HUES64 (cell line): Measurements from ENCODE around the gene PRDM8.

Experiments
- H3K27ac ChIP-seq: 2 replicates; pipeline ENCODE4 v1.7.0; 2013; ENCODE audit warnings: low read depth, low read length, inconsistent platforms
- H3K27me3 ChIP-seq: 2 replicates; pipeline ENCODE4 v1.6.1; 2013; ENCODE audit warnings: mild to moderate bottlenecking, low read length; ENCODE audit not compliant: insufficient read depth
- H3K36me3 ChIP-seq: 2 replicates; pipeline ENCODE4 v1.6.1; 2013; ENCODE audit warnings: mild to moderate bottlenecking, low read length; ENCODE audit not compliant: insufficient read depth
- H3K4me1 ChIP-seq: 2 replicates; pipeline ENCODE4 v1.6.1; 2013; ENCODE audit warnings: mild to moderate bottlenecking, low read length, moderate library complexity; ENCODE audit not compliant: insufficient read depth
- H3K4me3 ChIP-seq: 2 replicates; pipeline ENCODE4 v1.5.1; 2013; ENCODE audit warnings: mild to moderate bottlenecking, low read length, moderate library complexity
- H3K9ac ChIP-seq: 2 replicates; pipeline ENCODE4 v1.6.1; 2013; ENCODE audit warnings: mild to moderate bottlenecking, low read depth, low read length
- H3K9me3 ChIP-seq: 2 replicates; pipeline ENCODE4 v1.6.1; 2013; ENCODE audit warnings: low read depth, low read length; ENCODE audit not compliant: insufficient read depth
- WGBS: fragments of 150-250, 120-280 bp; methylation state at CpG from one replicate; pipeline ENCODE4 v1.1.7; 2013; ENCODE audit warnings: missing lambda C conversion rate; 5-methylcytosine and 5-hydroxymethylcytosine counted together

PRDM8 gene

DNA sequence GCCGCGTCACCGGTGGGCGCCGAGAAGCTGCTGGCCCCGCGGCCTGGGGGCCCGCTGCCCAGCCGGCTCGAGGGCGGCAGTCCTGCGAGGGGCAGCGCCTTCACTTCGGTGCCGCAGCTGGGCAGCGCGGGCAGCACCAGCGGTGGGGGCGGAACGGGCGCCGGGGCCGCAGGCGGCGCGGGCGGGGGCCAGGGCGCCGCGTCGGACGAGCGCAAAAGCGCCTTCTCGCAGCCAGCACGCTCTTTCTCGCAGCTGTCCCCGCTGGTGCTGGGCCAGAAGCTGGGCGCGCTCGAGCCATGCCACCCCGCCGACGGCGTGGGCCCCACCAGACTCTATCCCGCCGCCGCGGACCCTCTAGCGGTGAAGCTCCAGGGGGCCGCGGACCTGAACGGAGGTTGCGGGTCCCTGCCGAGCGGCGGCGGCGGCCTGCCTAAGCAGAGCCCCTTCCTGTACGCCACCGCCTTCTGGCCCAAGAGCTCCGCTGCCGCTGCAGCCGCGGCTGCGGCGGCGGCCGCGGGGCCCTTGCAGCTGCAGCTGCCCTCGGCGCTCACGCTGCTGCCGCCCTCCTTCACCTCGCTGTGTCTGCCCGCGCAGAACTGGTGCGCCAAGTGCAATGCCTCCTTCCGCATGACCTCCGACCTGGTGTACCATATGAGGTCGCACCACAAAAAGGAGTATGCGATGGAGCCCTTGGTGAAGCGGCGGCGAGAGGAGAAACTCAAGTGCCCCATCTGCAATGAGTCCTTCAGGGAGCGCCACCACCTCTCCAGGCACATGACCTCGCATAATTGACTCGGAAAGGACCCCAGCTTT lies 5.6 kb downstream of the PRDM8 start:
- Histone ChIP-seq H3K4me1 (peaks cover 9% of the 10 kb centered on the region; the same call in 1 of the 2 replicates), H3K36me3 (no peaks in the 10 kb centered on the region), H3K27ac (no peak overlapping the region), H3K4me3 (peak overlapping the region; percentile 40), H3K27me3 (peaks cover 100% of the 10 kb centered on the region), H3K9ac (no peak overlapping the region), H3K9me3 (no peaks in the 10 kb centered on the region)
- under 1% methylated on average over 88 of the region's 88 CpGs for WGBS

DNA sequence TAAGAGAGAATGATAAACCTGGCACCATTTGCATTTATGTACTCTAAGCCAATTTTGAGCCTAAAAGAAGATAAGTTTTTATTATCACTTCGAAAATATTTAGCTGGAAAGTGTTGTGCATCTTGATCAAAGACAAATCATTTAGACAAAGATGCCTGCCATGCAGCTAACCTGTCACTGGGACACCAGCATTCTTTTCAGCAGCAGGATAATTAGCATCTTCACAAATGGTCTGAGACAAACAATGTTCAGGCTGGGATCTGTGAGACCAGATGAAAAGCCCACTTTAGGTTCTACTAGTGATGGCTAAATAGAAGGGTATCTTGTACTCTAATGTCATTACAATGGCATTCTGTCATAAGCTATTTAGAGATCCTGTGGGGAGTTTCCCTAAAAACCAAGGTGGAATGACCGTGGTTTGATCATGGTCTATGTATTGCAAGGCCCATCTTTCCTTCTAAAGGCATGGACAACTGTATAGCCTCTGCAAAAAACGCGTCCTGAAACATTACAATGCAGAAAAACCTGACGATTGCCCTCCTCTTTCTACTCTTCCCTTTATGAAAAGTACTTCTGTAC lies 7.2 kb downstream of the PRDM8 start:
- no peak overlapping the region for H3K4me3 ChIP-seq
- peaks cover 9% of the 10 kb centered on the region; the same call in 1 of the 2 replicates for H3K4me1 ChIP-seq
- H3K36me3 ChIP-seq: no peaks in the 10 kb centered on the region
- H3K9me3 ChIP-seq: no peaks in the 10 kb centered on the region
- H3K27ac ChIP-seq: no peak overlapping the region
- peaks cover 100% of the 10 kb centered on the region for H3K27me3 ChIP-seq
- WGBS: 53% methylated on average over 5 of the region's 5 CpGs
- no peak overlapping the region for H3K9ac ChIP-seq

DNA sequence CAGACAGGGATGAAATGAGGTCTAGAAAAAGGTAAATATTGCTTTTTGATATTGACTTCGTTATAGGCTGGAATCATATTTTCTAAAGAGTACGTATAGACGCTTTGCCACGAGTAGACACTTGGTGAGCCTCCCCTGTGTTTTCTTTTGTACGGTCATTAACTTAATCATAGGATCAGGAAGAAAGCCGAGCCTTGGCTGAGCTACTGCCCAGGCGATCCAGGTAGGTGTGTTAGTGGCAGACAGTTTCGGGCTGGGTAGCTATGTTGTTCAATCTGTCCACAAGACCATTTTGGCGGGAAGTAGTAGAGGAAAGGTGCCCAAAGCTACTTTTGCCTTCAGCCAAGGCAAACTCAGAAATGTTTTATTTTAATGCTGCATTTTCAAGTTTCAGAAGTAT lies 8.8 kb downstream of the PRDM8 start:
- Histone ChIP-seq H3K4me3 (no peak overlapping the region), H3K4me1 (peaks cover 9% of the 10 kb centered on the region; the same call in 1 of the 2 replicates), H3K27ac (no peak overlapping the region), H3K27me3 (peaks cover 100% of the 10 kb centered on the region), H3K36me3 (no peaks in the 10 kb centered on the region), H3K9ac (no peak overlapping the region), H3K9me3 (no peaks in the 10 kb centered on the region)
- whole genome bisulfite sequencing: 89% methylated on average over 9 of the region's 9 CpGs

DNA sequence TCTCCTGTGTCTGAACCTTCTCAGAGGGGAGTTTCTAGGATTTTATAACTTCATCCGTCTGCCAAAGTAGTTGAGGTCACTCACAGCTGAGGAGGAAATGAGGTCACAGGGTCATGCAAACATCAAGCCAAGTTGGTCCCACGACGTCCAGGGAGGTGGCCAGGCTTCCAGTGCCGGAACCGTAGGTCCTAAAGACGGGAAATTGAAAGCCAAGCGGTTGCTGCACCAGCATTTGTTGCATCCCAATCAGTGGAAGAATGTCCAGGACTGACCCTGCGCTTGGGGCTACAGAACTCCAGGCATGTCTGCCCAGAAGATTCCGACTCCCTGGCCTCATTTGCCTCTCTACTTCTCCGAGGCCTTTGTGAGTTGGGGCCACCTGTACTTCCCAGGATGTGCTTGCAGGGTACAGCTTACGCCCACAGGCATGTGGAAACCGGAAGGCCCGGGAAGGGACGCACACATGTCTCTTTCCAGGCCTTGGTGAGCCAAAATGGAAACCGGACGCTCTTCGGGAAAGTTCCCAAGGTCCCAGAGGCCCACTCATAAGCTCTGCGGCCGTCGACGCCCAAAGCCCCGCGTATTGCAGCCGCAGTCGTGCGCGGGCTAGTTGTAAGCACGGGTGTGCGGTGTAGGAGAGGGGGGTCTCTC lies 9.3 kb downstream of the PRDM8 start:
- 67% methylated on average over 29 of the region's 29 CpGs for WGBS
- H3K27ac ChIP-seq: no peak overlapping the region
- no peaks in the 10 kb centered on the region for H3K36me3 ChIP-seq
- H3K27me3 ChIP-seq: peaks cover 100% of the 10 kb centered on the region
- peak overlapping the region; percentile 33 for H3K4me3 ChIP-seq
- H3K9ac ChIP-seq: no peak overlapping the region
- 0 out of 2 replicates have a peak, but pooled peaks cover 4% of the 10 kb centered on the region for H3K4me1 ChIP-seq
- no peaks in the 10 kb centered on the region for H3K9me3 ChIP-seq

DNA sequence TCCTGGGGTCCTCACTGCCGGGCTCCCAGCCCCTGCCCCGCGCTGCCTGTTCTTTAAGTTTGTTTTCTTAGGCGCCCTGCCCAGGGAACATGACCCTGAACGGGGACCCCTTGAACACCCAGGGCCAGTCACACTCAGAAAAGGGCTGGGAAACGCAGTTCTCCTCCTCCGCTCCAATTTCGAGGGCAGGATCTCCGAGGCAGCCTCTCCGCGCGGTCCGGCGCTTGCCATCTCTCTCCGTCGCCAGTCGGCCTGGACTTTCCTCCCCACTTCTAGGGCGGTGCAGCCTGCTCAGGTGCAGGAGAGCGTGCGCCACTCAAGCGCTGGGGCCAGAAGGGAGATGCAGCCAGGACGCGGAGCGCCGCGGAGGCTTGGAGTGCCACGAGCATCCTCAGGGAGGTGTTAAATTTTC lies 9.9 kb downstream of the PRDM8 start:
- 0 out of 2 replicates have a peak, but pooled peaks cover 4% of the 10 kb centered on the region for H3K4me1 ChIP-seq
- H3K36me3 ChIP-seq: no peaks in the 10 kb centered on the region
- H3K9me3 ChIP-seq: no peaks in the 10 kb centered on the region
- H3K4me3 ChIP-seq: peak overlapping the region; percentile 33
- H3K9ac ChIP-seq: no peak overlapping the region
- H3K27me3 ChIP-seq: peaks cover 99% of the 10 kb centered on the region
- no peak overlapping the region for H3K27ac ChIP-seq
- 30% methylated on average over 27 of the region's 27 CpGs for WGBS

DNA sequence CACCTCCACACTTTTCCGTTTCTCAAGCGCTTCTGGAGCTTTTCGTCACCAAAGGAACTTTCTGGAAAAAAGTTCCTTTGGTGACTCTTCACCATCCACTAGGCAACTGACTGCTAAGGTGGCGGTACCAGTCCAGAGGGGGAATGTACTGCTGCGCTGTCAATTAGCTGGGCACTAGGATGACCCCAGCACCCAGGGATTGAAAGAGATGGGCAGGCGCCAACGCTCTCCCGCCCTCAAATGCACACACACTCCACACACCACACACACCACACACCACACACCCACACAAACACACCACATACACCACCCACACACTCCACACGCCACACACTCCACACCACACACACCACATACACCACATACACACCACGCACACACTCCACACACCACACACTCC lies 10.4 kb downstream of the PRDM8 start:
- Histone ChIP-seq H3K4me3 (no peak overlapping the region; the same call in 1 of the 2 replicates), H3K9ac (no peak overlapping the region), H3K27me3 (peaks cover 99% of the 10 kb centered on the region), H3K27ac (no peak overlapping the region), H3K36me3 (no peaks in the 10 kb centered on the region), H3K4me1 (0 out of 2 replicates have a peak, but pooled peaks cover 4% of the 10 kb centered on the region), H3K9me3 (no peaks in the 10 kb centered on the region)
- 83% methylated on average over 10 of the region's 10 CpGs for WGBS

DNA sequence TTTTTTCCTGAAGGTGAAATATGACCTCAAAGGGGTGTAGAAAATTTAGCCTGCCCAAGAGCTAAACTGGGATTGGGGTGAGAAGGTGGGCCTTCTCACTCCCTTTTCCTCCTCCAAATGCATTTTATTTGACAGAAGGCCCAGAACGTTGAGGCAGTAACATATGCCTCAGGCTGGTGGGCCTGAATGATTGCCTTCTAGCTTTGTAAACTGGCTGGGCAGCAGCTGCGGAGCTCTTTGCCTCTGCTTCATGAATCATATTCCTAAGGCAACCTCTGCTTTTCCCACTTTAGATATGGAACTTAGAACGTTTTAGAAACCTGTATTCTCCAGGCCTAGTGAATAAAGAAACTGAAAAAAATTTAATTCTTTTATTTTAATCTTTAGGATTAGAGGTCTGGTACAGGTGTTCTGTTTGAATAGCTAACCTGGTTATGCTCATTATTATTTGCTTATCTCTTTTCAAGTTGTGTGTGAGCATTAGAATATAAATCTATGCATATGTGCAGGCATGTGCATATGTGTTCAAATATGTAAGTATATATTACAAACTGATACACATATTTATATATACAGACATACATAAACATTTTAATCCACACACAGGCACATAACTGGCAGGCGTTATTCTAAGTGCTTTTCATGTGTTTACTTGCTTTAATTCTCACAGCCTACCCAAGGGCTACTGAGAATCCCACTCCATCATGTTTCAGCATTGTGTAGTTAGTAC lies 11.5 kb downstream of the PRDM8 start:
- peaks cover 97% of the 10 kb centered on the region for H3K27me3 ChIP-seq

DNA sequence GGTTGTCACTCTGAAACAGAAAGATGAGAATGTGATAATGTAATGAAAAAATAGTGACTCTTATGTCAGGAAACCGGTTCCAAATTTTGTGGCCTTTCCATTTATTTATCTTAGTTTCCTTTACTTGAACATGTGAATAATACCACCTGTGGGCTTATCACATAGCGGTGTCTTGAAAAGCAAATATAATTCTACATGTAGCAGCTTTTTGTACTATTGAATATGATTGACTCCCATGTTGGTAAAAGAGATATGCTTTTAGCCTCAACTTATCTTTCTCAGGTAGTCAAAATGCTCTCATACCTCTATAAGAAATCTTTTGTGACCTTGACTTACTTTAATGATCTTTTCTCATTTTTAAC lies 12.0 kb downstream of the PRDM8 start:
- Histone ChIP-seq H3K27ac (no peak overlapping the region), H3K27me3 (peaks cover 96% of the 10 kb centered on the region), H3K9me3 (no peaks in the 10 kb centered on the region), H3K4me3 (no peak overlapping the region), H3K36me3 (no peaks in the 10 kb centered on the region), H3K4me1 (0 out of 2 replicates have a peak, but pooled peaks cover 1% of the 10 kb centered on the region), H3K9ac (no peak overlapping the region)
- 100% methylated on average over 1 of the region's 2 CpGs for WGBS

More for the DNA sequence above, 11.5 kb downstream of the PRDM8 start:
- no peak overlapping the region for H3K9ac ChIP-seq
- H3K36me3 ChIP-seq: no peaks in the 10 kb centered on the region
- no peaks in the 10 kb centered on the region for H3K9me3 ChIP-seq
- H3K27ac ChIP-seq: no peak overlapping the region
- H3K4me3 ChIP-seq: no peak overlapping the region
- WGBS: 77% methylated on average over 4 of the region's 4 CpGs
- H3K4me1 ChIP-seq: 0 out of 2 replicates have a peak, but pooled peaks cover 4% of the 10 kb centered on the region

DNA sequence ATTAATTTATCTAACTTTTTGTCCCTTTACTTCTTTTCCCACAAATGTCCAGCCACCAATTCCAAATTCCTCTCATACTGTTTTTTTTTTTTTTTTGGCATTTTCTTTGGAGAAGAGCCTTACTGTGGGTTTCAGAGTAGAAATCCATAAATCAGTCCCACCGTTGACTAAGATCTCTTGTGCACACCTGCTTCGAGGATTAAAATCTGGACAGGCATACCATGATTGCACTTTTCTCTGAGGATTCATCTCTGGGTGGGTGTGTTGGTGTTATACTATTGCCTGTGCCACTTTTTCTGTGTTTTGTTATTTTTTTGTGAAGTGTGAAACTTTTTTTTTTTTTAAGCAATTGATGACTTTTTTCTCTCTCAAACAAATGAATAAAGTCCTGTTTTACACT lies 13.2 kb downstream of the PRDM8 start:
- 82% methylated on average over 2 of the region's 2 CpGs for WGBS
- Histone ChIP-seq H3K9me3 (no peaks in the 10 kb centered on the region), H3K36me3 (no peaks in the 10 kb centered on the region), H3K27me3 (peaks cover 96% of the 10 kb centered on the region), H3K4me3 (no peak overlapping the region), H3K9ac (no peak overlapping the region), H3K4me1 (no peaks in the 10 kb centered on the region), H3K27ac (no peak overlapping the region)

DNA sequence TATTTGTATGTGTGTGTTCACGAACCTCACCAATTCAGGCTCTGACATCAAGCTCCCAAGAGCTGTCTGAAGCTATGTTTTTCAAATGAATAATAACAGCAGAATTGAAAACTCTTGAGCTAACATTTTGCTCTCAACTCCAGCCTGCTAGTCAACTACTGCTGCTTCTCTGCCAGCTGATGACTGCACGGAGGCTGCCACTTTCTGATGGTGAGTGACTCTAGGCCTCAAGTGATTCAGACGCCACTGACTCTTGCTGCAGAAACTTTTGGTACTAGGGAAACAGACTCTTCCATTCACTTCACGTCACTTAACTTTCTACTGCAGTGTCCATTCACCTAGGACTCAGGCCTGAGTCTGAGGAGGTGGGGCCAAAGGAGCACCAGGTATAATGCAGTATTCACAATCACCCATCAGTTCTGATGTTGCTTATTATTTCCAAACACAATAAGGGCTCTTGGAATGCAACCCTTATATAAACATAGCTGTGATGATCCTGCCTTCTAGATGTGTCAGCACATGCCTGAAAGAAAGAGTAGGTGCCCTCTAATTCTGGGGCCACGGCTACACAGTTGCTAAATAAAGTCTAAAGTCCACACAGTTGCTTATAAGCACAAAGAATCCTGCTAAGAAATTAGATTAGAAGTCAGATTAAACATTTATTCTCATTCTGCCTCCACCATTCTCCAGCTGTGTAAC lies 16.0 kb downstream of the PRDM8 start:
- Histone ChIP-seq H3K9ac (no peak overlapping the region), H3K27me3 (peaks cover 93% of the 10 kb centered on the region), H3K4me3 (no peak overlapping the region), H3K9me3 (no peaks in the 10 kb centered on the region), H3K36me3 (no peaks in the 10 kb centered on the region), H3K27ac (no peak overlapping the region), H3K4me1 (no peaks in the 10 kb centered on the region)
- 74% methylated on average over 4 of the region's 5 CpGs for WGBS
